HG03378 (cell line): ENCODE data around the gene CREB3L1.

Experiments
- ATAC-seq: cut with Tn5 transposase; IDR thresholded peaks from one replicate; pipeline ENCODE4 v1.9.1; 2021; ENCODE audit warnings: mild to moderate bottlenecking, moderate library complexity; ENCODE audit not compliant: unreplicated experiment

CREB3L1 gene, protein sequence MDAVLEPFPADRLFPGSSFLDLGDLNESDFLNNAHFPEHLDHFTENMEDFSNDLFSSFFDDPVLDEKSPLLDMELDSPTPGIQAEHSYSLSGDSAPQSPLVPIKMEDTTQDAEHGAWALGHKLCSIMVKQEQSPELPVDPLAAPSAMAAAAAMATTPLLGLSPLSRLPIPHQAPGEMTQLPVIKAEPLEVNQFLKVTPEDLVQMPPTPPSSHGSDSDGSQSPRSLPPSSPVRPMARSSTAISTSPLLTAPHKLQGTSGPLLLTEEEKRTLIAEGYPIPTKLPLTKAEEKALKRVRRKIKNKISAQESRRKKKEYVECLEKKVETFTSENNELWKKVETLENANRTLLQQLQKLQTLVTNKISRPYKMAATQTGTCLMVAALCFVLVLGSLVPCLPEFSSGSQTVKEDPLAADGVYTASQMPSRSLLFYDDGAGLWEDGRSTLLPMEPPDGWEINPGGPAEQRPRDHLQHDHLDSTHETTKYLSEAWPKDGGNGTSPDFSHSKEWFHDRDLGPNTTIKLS

DNA sequence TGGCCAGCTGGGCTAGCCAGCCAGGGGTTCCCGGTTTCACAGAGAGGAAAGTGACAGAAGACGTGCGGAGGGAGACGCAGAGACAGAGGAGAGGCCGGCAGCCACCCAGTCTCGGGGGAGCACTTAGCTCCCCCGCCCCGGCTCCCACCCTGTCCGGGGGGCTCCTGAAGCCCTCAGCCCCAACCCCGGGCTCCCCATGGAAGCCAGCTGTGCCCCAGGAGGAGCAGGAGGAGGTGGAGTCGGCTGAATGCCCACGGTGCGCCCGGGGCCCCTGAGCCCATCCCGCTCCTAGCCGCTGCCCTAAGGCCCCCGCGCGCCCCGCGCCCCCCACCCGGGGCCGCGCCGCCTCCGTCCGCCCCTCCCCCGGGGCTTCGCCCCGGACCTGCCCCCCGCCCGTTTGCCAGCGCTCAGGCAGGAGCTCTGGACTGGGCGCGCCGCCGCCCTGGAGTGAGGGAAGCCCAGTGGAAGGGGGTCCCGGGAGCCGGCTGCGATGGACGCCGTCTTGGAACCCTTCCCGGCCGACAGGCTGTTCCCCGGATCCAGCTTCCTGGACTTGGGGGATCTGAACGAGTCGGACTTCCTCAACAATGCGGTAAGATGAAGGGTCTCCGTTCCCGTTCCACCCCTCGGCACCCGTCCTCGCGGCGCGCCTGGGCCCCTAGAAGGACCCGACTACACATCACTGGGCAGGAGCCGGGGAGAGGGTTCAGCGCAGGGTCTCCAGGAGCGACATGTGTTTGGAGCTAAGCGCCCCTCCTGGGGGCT lies at the start of gene CREB3L1:
Gene CREB3L1 (plus strand): TSS at position 41 of the 765 bp plus-strand sequence. CDS start 450 bp downstream, at position 491.
- ATAC-seq, result no peak

DNA sequence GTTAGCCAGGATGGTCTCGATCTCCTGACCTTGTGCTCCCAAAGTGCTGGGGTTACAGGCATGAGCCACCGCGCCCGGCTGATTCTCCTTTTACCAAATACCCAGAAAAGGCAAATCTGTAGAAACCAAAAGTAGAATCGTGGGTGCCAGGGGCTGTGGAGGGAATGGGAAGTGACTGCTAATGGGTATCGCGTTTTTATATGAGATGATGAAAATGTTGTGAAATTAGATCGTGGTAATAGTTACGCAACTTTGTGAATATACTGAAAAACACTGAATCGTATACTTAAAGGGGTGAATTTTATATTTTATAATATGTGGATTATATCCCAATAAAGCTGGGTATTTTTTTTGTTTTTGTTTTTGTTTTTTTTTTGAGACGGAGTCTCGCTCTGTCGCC lies 48.2 kb upstream of the CREB3L1 start:
- ATAC-seq, result no peak

DNA sequence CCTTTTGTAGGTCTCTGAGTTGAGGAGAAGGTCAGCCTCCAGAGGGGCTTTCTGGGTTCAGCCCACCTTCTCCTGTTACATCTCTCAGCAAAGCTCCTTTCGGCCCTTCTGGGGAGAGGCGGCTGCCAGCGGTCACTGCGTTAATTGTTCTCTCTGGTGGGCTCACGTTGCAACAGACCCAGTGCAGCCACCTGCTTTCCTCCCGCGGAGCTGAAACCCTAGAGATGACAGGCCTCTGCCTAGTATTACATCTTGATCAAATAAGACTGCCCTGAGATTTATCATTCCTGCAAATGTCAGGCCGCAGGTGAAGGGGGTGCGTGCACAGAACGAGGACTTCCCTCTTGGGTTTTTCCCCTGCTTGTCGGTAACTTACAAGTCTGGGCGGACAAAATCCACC lies 43.2 kb upstream of the CREB3L1 start:
- no peak for ATAC-seq

DNA sequence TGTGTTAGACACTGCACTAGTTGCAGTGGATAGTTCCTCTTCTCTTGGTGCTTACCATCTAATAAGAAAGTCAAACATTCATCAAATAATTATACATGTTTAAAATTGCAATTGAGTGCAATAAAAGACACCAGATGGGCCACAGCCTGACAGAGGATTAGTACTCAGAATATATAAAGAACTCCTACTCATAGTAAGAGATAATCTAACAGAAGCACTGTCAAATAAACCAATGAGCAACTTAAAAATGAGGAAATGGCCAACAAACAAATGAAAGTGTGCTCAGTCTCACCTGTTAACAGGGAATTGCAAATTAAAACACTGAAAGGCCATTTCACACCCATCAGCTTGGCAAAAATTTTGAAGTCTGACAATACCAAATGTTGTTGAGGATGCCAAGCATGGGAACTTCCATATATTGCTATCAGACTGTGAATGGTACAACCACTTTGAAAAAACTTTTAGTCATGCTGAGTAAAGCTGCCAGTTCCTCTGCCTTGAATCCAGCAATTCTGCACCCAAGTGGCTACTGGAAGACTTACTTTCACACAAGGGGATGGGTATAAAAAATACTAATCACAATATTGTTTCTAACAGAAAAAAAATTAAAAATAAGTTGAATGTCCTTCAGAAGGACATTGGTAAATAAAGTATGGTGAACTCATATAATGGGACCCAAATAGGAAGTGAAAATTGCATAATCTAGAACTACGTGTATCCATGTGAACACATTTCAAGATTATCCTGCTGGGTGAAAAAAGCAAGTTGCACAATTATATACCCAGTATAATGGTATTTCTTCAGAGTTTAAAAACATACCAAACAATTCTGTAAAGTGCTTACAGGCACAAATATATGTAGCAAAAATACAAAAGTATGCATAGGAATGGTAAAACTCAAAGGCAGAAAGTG lies 41.4 kb upstream of the CREB3L1 start:
- ATAC-seq, result no peak

DNA sequence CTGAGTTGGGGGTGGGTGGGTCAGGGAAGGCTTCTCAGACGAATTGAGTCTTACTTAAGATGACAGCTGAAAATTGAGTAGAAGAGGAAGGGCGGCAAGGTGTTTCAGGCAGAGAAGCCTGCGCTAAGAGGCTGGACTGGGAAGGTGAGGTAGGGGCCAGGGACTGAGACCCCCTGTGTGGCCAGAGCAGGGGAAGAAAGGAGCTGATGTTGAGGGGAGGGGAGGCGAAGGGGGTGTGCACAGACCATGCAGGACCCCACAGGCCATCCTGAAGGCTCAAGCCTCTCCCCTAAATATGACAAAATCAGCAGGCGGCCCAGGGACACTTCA lies 40.6 kb upstream of the CREB3L1 start:
- ATAC-seq, result no peak

DNA sequence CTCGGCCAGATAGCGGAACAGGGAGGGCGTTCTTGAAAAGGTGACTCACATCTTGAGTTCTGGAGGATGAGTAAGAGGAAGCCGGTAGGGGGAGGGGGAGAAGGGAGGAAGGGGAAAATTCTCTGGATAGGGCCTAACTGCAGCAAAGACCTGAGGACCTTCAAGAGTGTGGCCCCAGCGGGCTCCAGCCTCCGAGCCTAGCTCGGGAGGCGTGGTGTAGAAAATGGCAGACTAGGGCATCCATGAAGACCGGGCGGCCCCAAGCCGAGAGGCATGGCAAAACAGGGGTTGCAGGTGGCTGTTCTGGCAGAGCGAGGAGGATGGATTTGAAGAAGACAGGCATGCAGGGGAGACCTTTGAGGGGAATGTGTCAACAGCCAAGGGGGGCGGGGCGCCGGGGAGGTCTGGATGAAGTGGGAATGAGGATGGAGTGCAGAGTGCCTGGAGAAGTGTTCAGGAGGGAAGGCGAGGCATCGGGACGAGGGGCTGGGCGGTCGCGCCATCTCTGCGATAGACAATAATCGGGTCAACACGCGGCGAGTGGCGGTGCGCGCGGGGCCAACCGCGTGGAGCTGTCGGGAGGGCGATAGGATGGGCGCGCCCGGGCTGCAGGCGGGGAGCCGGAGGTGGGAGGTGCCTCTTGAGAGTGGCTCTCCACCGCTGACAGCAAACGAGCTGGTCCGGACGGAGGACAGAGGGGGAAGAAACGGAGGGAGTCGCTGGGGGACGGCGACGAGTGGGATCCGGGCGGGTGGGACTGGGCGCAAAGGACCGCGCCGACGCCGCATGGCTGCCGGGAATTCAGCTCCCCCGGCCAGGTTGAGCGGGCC lies 40.0 kb upstream of the CREB3L1 start:
- no peak for ATAC-seq

DNA sequence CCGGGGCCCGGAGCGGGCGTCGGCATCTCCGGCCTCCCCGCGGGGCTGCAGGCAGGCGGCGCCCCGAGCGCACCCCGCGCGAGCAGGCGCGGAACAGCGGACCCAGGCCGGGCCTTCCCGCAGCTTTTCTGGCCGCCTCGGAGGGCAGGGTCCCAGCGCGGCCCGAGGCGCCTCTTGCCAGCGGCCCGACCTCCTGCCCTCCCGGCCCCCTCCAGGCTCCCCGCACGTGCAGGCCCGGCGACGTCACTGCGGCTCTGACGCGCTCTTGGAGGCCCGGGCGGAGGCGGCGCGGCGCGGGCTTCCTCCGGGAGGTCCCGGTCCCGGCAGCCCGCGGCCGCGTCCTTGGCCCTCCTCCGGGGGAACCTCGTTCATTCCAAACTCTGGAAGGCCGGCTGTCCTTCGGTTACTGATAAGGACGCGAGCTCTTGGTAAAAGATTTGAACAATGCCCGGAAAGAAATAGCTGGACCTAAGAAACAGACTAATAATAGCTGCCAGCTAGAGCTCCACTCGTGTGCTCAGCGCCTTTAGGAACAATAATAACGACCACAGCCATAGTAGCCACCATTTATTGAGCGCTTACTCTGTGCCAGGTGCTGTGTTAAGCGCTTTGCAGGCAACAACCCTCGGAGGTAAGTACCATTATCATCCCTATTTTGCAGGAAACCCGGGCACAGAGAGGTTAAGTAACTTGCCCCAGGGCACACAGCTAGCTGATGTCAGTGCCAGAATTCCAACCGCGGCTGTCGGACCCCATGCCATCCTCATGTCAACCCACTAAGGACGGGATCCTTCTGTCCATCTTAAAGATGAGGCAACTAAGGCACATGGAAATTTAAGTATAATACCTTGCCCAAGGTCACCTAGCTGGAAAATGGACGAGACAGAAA lies 39.1 kb upstream of the CREB3L1 start:
- ATAC-seq, result no peak

DNA sequence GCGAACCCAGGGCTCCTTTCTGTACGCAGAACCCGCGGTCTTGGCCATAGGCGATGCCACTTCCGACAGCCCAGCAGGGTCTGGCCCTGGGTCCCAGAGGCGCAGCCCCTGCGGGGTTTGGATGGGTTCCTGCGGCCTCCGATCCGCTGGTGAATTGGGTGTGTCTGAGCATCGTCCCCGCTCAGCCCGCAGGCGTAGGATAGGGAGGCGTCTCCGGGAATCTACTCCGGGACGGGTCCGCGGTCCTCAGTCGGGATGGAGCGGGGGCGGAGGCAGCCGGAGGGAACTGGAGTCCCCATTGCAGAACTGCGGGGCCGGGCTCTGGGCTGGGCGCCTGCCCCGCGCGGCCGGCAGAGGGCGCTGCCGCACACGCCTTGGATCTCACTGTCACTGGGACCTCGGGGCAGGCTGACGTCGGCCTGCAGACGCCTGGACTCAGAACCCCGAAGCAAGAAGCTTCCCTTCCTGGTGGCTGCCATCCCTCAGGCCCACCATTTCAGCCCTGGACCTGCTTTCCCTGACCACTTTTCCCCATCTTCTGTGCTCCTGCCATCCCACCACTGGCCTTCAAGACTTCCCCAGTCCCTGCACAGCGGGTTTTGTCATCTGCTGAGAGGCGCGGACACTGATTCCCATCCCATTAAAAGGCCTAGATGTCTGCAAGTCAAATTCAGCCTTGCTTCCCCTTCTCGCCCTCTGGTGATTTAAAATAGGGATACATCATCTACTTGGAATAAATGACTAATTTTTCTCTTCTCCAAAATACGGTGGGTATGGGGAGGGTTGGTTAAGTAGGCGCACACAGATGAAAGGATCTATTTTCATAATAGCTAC lies 38.3 kb upstream of the CREB3L1 start:
- peak; percentile 52 for ATAC-seq

DNA sequence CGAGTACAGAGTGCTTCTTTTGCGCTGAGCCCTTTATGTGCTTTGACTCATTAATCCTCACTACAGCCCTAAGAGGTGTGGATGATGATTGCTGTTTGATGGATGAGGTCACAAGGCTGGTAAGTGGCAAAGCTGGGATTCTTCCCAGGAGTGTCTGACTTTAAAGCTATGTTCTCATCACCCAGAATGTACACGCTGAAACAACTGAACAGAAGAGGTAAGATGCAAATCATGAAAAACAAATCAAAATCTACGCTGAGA lies 37.7 kb upstream of the CREB3L1 start:
- no peak for ATAC-seq

DNA sequence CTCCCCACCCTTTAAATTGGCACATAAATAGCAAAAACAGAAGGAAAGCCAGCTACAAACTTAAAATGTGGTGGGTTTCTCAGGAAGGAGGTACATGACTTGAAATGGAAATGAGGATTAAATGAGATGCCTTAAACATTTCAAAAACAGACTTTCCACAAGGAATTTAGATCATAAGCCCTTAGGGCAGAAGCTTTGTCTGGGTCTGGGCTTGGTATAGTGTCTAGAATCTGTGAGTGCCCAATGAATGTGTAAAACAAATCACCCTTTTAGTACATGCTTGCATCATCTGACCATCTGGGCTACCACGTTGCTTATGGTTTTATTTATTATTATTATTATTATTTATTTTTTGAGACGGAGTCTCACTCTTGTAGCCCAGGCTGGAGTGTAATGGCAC lies 37.1 kb upstream of the CREB3L1 start:
- no peak for ATAC-seq

DNA sequence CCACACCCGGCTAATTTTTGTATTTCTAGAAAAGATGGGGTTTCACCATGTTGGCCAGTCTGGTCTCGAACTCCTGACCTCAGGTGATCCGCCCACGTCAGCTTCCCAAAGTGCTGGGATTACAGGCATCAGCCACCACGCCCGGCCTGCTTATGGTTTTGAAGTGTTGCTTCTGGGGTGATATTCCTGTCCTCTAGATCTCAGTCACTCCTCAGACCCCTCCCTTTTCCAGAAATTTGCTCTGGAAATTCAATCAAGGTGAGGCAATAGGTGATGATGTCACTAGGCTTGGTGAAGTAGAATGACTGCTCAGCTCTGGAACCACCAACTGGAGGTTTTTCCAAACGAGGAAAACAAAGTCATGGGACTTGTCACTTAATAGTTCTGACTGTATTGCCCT lies 36.6 kb upstream of the CREB3L1 start:
- no peak for ATAC-seq

DNA sequence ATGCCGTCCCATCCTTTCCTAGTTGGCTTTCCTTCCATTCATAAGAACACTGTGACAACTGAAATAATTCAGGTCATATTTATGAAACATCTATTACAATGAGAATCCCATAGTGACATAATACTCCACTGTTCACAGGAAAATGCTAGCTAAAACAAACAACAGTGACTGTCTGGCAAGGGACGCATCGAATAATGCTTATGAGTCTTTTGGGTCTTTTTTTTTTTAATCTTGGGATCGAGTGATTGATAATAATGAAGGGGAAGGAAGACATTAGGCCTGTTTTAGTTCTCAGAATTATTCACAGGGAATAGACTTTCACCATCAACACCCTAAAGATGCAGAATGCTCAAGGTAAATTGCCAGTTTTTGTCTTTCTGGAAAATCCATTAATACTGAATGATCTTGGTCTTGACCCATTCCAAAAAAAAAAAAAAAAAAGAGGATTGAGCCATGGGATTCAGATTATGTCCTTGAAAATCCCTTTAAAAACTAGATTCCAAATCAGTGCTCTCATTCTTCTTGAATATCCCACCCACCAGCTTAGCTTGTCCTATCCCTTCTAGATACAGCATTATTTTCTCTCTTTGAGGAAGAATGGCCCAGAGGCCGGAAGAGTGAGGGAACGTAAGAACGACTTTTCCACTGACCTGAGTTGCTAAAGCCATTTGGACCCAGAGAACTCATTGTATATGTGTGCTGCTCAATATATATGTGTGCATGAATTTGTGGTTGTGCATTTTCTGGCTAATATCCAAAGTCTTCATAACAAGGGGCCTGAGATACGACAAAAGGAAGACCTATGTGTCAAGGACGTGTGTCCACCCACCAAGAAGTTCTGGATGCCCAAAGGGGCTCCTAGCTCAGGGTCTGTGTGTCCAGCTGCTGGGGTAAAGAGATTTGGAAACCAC lies 35.2 kb upstream of the CREB3L1 start:
- ATAC-seq, result no peak

DNA sequence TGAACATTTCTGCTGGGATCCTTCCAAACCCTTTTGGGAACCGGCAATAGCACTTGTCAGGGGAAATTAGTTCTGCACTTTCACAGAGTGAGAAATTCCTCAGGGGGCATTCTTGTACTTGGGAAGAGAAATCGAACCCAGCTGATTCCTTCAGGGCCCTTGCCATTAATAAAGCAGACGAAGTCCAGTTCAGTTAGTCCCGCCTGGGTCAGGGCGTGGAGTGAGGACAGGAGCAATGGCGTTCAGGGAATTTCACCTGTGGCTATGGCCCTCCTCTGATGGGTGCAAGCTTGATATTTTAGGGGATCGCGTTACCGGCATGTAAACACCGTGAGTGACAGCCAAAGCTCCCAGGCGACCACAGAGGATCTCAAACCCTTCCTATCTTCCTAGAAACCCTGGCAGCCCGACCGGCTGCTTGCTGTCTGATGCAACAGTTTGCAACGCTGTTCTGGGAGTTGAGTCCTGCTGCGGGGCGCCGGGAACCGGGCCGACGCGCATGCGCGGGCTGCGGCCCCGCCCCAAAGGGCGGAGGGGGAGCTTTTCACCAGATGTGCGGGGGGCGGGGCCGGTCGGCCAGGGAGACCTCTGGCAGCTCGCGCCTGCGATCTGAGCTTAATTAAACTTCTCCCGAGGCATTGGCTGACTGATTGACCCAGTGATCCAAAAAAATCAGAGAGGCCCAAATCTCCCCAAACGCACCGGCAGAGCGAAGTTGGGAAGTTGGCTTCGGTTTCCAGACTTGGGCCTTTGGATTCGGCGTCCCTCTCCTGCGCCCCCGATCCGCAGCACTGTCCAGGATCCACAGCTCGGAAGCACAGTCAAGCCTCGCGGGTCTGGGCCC lies 34.3 kb upstream of the CREB3L1 start:
- ATAC-seq, result peak; percentile 58

DNA sequence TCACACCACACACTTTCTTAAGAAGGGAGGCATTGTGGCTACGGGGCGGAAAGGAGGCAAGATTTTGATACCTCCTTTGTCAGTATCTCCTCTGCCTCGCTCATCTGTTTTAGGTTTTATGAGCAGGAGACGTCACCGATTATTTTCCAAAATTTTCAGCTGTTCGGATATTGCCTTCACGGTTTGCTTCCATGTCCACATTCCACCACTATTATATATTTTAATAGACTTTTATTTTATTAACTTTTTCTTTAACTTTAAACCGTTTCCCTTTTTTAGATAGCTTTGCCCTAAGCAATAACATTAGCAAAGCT lies 33.7 kb upstream of the CREB3L1 start:
- no peak for ATAC-seq

DNA sequence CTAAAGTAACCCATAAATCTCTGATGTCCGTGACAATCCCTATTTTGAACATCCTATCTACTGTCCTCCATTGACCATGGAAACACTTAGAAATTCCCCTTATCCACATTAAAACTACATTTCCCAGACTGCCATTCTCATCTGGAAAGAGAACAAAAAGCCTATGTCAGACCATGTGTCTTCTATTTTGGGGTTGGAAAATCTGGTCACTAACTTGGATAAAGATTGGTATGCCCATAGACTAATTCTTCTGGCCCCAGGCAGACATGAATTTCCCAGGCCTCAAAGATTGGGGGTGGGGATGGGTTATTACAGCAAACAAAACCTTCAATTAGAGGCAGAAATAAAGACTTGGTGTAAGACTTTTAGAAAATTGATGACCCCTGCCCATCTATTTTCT lies 30.9 kb upstream of the CREB3L1 start:
- ATAC-seq, result no peak

DNA sequence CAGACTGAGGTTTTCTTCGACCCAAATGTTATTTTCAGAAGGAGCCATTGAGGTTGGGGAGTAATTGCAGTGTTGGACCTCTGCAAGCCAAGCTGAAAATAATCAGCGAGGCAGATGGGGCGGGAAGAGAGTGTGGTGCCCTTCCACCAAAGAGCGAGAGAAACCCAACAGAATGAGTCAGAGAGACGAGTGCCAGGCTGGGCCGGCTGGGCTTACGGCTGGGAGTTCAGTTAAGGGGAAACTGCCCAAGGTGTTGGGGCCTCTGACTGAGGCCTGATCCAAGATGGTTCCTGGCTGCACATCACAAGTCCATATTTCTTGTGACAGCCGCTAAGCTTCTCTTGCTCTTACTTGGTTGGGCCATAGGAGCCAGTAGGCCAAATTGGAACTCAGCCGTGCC lies 30.4 kb upstream of the CREB3L1 start:
- no peak for ATAC-seq

DNA sequence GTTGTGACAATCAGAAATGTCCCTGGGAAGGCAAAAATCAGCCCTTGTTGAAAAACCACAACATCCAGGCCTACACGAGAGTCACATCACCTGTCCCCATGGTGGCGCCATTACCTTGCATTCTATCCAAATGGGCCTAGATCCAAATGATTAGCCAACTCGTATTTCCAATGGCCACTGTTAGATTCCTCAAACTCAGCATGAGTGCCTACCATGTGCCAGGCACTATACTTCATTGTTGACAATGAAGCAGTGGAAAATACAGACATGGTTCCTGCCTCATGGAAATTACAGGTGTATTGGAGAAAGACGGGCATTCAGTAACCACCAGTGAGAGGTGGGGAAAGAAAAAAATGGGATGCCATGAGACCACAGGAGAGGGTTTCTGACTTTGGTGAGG lies 29.8 kb upstream of the CREB3L1 start:
- ATAC-seq, result no peak
